Measurements from ENCODE around the gene UPK2.
A peak's percentile ranks its signal among the peaks of the same experiment; 100 is the strongest.

The UPK2 gene

DNA sequence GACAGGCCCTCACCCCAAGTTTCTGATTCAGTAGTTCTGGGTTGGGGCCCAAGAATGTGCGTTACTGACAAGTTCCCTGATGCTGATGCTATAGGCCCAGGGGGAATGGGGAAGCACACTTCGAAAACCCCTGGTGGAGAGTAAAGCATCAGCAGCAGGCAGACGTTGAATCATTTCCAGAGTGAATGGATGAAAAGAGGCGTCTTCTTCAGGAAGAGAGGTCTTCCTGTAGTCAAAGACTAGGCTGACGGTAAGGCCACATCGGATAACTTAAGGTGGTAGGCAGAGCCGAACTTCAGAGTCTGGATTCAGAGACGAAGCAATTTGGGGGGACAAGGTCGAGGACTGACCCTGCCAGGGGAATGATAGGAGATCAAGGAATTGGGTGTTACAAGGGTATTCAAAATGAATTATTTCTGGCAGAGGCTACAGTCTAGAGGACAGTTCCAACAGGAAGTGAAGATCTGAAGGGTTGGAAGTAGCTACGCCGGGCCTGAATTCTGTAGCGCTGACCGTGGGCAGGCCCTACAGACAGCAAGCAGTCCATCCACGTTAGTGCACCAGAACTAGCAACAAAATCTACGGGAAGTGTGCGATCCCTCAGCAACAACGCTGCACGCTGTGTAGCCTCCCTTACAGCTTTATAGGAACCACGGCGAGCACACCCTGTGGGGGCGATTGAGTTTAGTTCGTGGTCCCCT is 41.0 kb downstream of the UPK2 start:
- TF ChIP-seq, protein P1, sequence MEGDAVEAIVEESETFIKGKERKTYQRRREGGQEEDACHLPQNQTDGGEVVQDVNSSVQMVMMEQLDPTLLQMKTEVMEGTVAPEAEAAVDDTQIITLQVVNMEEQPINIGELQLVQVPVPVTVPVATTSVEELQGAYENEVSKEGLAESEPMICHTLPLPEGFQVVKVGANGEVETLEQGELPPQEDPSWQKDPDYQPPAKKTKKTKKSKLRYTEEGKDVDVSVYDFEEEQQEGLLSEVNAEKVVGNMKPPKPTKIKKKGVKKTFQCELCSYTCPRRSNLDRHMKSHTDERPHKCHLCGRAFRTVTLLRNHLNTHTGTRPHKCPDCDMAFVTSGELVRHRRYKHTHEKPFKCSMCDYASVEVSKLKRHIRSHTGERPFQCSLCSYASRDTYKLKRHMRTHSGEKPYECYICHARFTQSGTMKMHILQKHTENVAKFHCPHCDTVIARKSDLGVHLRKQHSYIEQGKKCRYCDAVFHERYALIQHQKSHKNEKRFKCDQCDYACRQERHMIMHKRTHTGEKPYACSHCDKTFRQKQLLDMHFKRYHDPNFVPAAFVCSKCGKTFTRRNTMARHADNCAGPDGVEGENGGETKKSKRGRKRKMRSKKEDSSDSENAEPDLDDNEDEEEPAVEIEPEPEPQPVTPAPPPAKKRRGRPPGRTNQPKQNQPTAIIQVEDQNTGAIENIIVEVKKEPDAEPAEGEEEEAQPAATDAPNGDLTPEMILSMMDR (IDR thresholded peaks at IDR 0.05; ENCODE audit: insufficient read depth, low read length, missing control alignments) = no peak
- ChIA-PET CTCF (interaction anchor here (0.7 to 3.5 kb wide), 10 partner anchors 11 to 308 kb away, joined by 3 to 11 read pairs (median 4); no protein-coding TSS in a partner anchor), POLR2A (interaction anchor here (1.2 to 1.6 kb wide), 2 partner anchors 71 to 74 kb away, joined by 3 read pairs; partner anchors contain the start of gene BCL9L)
- no peak for DNase-seq (ENCODE audit: low read depth, low spot score)
- H3K4me3 ChIP-seq (ENCODE audit: low read depth, low read length) = peak overlapping the region; percentile 67

DNA sequence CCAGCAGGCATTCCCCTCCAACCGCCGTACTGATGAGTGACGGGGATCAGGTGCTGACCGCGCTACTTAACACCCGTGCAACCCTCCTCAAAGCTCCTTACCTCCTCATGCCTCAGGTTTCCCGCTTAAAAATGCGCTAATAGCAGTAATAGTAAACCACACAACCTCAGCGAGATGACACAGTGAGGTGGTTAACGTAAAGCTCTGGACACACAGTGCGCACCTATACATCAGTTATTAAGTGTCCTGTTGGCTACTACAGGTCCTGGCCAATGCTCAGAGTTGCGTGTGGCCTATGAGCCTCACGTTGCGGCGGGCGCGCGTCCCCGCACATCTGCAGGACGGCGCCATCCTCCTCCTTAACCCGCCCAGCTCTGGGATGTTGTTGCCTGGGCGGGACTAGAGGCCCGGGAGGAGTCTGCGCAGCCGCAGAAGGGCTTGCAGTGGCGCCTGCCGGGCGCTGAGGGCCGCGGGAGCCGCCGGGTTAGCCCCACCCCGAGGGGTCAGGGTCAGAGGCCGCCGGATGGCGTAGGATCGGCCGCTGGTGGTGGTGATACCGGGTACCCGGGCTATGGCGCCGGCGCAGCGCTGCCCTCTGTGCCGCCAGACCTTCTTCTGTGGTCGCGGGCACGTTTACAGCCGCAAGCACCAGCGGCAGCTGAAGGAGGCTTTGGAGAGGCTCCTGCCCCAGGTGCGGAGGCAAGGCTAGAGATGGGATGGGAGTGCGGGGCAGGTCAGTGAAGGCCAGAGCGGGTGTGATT is 41.7 kb downstream of the UPK2 start, which contains the start of gene CENATAC:
Gene CENATAC, plus strand, starts transcription at position 512 of the 761 bp plus-strand sequence. Its CDS starts 60 bp downstream, at position 572.
- TF ChIP-seq, protein P1 (IDR thresholded peaks at IDR 0.05; ENCODE audit: insufficient read depth, low read length, missing control alignments) = no peak
- ChIA-PET CTCF (interaction anchor here (0.7 to 3.5 kb wide), 10 partner anchors 10 to 309 kb away, joined by 3 to 11 read pairs (median 4); no protein-coding TSS in a partner anchor), POLR2A (interaction anchor here (0.9 to 1.6 kb wide), 3 partner anchors 18 to 75 kb away, joined by 3 read pairs; partner anchors contain the start of gene BCL9L)
- peak within 1 kb of the TSS; percentile 67 for H3K4me3 ChIP-seq (ENCODE audit: low read depth, low read length)
- no peak for DNase-seq (ENCODE audit: low read depth, low spot score)

DNA sequence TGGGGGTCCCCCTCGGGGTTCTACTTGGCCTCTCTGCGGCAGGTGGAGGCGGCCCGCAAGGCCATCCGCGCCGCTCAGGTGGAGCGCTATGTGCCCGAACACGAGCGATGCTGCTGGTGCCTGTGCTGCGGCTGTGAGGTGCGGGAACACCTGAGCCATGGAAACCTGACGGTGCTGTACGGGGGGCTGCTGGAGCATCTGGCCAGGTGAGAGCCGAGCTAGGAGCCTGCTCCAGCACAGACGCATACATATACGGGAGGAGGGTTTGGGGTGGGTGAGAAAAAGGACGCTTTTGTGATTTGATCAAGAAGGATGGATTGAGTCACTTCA is 42.3 kb downstream of the UPK2 start:
- no peak for DNase-seq (ENCODE audit: low read depth, low spot score)
- CTCF ChIA-PET = interaction anchor here (1.1 to 3.5 kb wide), 5 partner anchors 9 to 309 kb away, joined by 3 to 11 read pairs (median 5); no protein-coding TSS in a partner anchor
- H3K4me3 ChIP-seq (ENCODE audit: low read depth, low read length) = peak overlapping the region; percentile 67
- POLR2A ChIA-PET = interaction anchor here (0.8 to 1.6 kb wide), 3 partner anchors 13 to 73 kb away, joined by 3 read pairs; partner anchors contain the start of gene BCL9L
- TF ChIP-seq, protein P1 (IDR thresholded peaks at IDR 0.05; ENCODE audit: insufficient read depth, low read length, missing control alignments) = no peak

DNA sequence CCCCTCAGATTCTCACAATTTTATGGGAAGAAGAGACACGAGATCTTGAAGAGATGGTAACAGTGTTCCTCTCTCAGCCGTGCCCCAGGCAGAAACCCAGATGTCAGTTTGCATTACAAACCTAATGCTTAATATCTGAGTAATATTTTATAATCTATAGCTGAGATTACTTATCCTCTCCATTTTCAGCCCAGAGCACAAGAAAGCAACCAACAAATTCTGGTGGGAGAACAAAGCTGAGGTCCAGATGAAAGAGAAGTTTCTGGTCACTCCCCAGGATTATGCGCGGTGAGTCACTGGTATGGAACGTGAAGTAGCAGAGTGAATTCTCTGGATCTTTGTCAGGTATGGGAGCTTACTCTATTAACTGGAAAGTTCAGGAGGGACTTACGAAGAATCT is 42.7 kb downstream of the UPK2 start:
- POLR2A ChIA-PET = interaction anchor here (0.6 to 0.8 kb wide), 2 partner anchors 12 to 20 kb away, joined by 3 read pairs; partner anchors contain the start of gene TRAPPC4
- TF ChIP-seq, protein P1 (IDR thresholded peaks at IDR 0.05; ENCODE audit: insufficient read depth, low read length, missing control alignments) = no peak
- H3K4me3 ChIP-seq (ENCODE audit: low read depth, low read length) = peak overlapping the region; percentile 67
- DNase-seq (ENCODE audit: low read depth, low spot score) = no peak
- CTCF ChIA-PET = interaction anchor here (1.1 to 3.5 kb wide), 5 partner anchors 9 to 310 kb away, joined by 3 to 11 read pairs (median 5); no protein-coding TSS in a partner anchor

DNA sequence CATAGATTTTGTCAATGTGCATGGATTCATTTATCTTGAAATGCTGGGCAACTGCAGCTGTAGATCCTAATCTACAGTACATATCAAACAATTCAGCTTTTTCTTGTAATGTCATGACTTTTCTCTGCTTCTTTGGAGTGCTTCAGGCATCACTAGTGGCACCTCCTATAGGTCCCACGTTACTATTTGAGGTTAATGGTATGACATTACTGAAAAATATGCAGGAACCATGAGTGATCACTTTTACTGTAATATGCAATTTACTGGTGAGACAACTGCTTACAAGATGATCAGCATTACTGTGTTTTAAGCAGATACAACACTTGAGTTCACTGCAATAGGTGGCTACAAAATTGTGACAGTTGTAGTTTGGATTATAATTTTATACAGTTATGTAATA is 44.8 kb downstream of the UPK2 start:
- TF ChIP-seq, protein P1 (IDR thresholded peaks at IDR 0.05; ENCODE audit: insufficient read depth, low read length, missing control alignments) = no peak
- no peak overlapping the region for H3K4me3 ChIP-seq (ENCODE audit: low read depth, low read length)
- DNase-seq (ENCODE audit: low read depth, low spot score) = no peak
- ChIA-PET POLR2A (no interaction called here), CTCF (no interaction called here)

All from AG04449 (cell line).